ENCODE results near the gene RFTN1.
A peak's percentile ranks its signal among the peaks of the same experiment; 100 is the strongest.

The RFTN1 gene

DNA sequence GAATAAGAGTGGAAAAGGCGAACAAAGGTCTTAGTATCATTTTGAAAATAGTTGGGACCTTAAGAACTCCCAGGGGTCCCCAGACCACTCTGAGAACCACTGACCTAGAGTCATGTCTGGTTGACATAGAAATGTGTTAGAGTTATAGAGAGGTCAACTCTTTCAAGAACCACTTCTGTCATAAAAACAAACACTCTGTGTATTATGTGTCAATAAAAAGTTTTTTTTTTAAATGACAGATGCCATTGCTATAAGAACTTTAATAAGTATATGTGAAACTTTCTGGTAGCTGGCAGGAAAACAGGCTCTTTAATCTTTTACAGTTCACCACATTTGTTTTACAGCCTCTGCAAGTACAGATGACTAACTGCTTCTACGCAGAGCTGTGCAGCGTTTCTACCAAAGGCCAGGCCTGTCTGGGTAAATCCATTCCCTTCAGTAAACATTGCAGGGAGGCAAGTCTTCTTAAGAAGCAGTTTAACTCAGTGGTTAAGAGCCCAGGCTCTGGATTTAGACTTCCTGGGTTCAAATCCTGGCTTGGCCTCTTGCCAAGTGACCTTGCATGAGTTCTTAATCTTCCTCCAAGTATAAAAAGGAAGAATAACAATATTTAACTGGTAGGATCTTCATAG lies 56.6 kb downstream of the RFTN1 start:
- Histone ChIP-seq H3K9me3 (ENCODE audit: low read length) (no peaks in the 10 kb centered on the region), H3K27ac (ENCODE audit: low read depth, low read length) (no peak overlapping the region), H3K4me1 (ENCODE audit: insufficient read depth, low read length) (peaks cover 9% of the 10 kb centered on the region), H3K9ac (ENCODE audit: low read length) (no peak overlapping the region), H3K4me3 (ENCODE audit: low read depth in 1 of 2, low read length in 2 of 2) (no peak overlapping the region), H3K36me3 (ENCODE audit: insufficient read depth, low read length) (no peaks in the 10 kb centered on the region), H3K27me3 (ENCODE audit: control insufficient read depth in 1 of 2, insufficient read depth in 2 of 2, low read length in 2 of 2) (no peaks in the 10 kb centered on the region)

GRCh38 chr3:16455966-16456365 lies 57.5 kb downstream of the RFTN1 start:
- no peaks in the 10 kb centered on the region for H3K9me3 ChIP-seq (ENCODE audit: low read length)
- H3K9ac ChIP-seq (ENCODE audit: low read length), result no peak overlapping the region
- no peak overlapping the region for H3K4me3 ChIP-seq (ENCODE audit: low read depth in 1 of 2, low read length in 2 of 2)
- H3K4me1 ChIP-seq (ENCODE audit: insufficient read depth, low read length), result peaks cover 9% of the 10 kb centered on the region
- no peak overlapping the region for H3K27ac ChIP-seq (ENCODE audit: low read depth, low read length)
- H3K36me3 ChIP-seq (ENCODE audit: insufficient read depth, low read length), result no peaks in the 10 kb centered on the region
- no peaks in the 10 kb centered on the region for H3K27me3 ChIP-seq (ENCODE audit: control insufficient read depth in 1 of 2, insufficient read depth in 2 of 2, low read length in 2 of 2)

GRCh38 chr3:16455001-16455400 lies 58.5 kb downstream of the RFTN1 start:
- Histone ChIP-seq H3K36me3 (ENCODE audit: insufficient read depth, low read length) (no peaks in the 10 kb centered on the region), H3K27me3 (ENCODE audit: control insufficient read depth in 1 of 2, insufficient read depth in 2 of 2, low read length in 2 of 2) (no peaks in the 10 kb centered on the region), H3K9ac (ENCODE audit: low read length) (no peak overlapping the region), H3K9me3 (ENCODE audit: low read length) (no peaks in the 10 kb centered on the region), H3K27ac (ENCODE audit: low read depth, low read length) (no peak overlapping the region), H3K4me3 (ENCODE audit: low read depth in 1 of 2, low read length in 2 of 2) (no peak overlapping the region), H3K4me1 (ENCODE audit: insufficient read depth, low read length) (peaks cover 9% of the 10 kb centered on the region)

DNA sequence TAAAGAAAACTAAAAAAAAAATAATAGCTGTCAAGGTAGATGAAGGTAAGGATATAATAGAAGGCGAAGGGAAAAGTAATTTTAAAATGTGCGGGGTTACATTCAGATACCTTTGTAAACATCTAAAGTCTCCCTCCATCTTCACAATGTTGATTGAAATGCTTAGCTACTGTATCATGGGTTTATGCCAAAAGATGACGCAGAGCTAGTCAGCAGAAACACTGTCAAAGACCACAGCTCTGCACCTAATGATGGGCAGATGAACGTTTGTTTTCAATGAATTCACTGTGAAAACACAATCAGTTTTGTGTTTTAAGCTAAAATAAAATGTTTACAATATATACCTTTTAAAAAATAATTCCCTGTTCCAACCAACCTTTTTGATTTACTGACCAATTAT lies 61.2 kb downstream of the RFTN1 start:
- Histone ChIP-seq H3K4me3 (ENCODE audit: low read depth in 1 of 2, low read length in 2 of 2) (no peak overlapping the region), H3K9ac (ENCODE audit: low read length) (no peak overlapping the region), H3K27me3 (ENCODE audit: control insufficient read depth in 1 of 2, insufficient read depth in 2 of 2, low read length in 2 of 2) (no peaks in the 10 kb centered on the region), H3K9me3 (ENCODE audit: low read length) (no peaks in the 10 kb centered on the region), H3K27ac (ENCODE audit: low read depth, low read length) (no peak overlapping the region), H3K4me1 (ENCODE audit: insufficient read depth, low read length) (peaks cover 7% of the 10 kb centered on the region), H3K36me3 (ENCODE audit: insufficient read depth, low read length) (no peaks in the 10 kb centered on the region)

DNA sequence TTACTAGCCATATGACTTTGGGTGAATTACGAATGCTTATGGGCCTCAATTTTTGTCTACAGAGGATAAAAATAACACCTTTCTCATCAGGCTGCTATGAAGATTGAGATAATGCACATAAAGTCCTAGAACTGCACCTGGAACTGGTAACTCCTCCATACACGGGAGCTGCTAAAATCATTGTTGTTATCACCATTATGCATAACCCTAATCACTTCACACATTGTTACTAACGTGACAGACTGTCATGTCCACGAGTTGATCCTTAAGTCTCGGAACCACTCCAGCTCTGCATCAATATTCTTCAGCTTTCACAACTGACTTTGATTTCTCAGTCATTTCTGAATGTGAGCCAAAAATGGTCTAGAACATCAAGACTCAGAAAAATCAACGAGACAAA lies 64.1 kb downstream of the RFTN1 start:
- H3K27me3 ChIP-seq (ENCODE audit: control insufficient read depth in 1 of 2, insufficient read depth in 2 of 2, low read length in 2 of 2), result no peaks in the 10 kb centered on the region
- H3K4me3 ChIP-seq (ENCODE audit: low read depth in 1 of 2, low read length in 2 of 2), result no peak overlapping the region
- H3K36me3 ChIP-seq (ENCODE audit: insufficient read depth, low read length), result no peaks in the 10 kb centered on the region
- no peaks in the 10 kb centered on the region for H3K9me3 ChIP-seq (ENCODE audit: low read length)
- no peaks in the 10 kb centered on the region for H3K4me1 ChIP-seq (ENCODE audit: insufficient read depth, low read length)
- H3K9ac ChIP-seq (ENCODE audit: low read length), result no peak overlapping the region
- H3K27ac ChIP-seq (ENCODE audit: low read depth, low read length), result no peak overlapping the region

DNA sequence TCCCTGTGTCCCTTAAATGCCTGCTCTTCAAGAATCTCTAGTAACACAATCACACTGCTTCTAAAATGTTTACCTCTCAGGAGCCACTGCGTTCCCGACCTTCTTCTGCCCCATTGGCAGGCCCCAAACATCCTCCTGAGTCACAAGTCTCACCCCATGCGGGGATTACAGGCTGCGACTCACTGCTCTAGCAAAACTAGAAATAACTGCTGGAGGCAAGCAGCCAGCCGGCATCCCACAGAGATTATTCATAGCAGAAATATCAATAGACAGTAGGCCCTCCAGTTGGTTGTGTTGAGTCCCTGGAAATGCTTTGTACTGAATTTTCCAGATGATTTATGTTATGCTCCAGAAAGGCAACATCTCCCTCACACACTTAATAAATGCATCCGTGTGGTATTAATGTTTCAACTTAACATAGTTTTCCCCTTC lies 64.8 kb downstream of the RFTN1 start:
- H3K36me3 ChIP-seq (ENCODE audit: insufficient read depth, low read length), result no peaks in the 10 kb centered on the region
- H3K4me1 ChIP-seq (ENCODE audit: insufficient read depth, low read length), result no peaks in the 10 kb centered on the region
- H3K4me3 ChIP-seq (ENCODE audit: low read depth in 1 of 2, low read length in 2 of 2), result no peak overlapping the region
- H3K9me3 ChIP-seq (ENCODE audit: low read length), result no peaks in the 10 kb centered on the region
- no peaks in the 10 kb centered on the region for H3K27me3 ChIP-seq (ENCODE audit: control insufficient read depth in 1 of 2, insufficient read depth in 2 of 2, low read length in 2 of 2)
- H3K9ac ChIP-seq (ENCODE audit: low read length), result no peak overlapping the region
- peak overlapping the region; percentile 8 for H3K27ac ChIP-seq (ENCODE audit: low read depth, low read length)

DNA sequence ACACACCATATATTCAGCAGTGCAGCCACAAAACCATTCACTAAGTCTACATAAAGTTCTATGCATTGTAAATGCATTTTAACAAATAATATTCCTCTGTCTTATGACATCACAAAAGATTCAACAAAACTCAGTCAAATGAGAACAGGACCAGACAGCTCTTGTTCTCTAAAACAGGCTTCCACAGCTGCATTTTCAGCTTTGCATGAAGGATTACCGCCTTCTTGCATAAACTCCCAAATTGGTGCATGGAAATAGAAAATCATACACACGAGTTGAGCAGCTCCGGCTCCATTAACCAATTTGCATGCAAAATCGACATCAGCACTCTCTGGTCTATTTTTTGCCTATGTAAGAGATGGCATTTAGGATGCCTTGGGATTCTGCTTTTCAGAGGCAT lies 66.4 kb downstream of the RFTN1 start:
- no peak overlapping the region for H3K9ac ChIP-seq (ENCODE audit: low read length)

GRCh38 chr3:16444344-16444743 lies 69.2 kb downstream of the RFTN1 start:
- Histone ChIP-seq H3K36me3 (ENCODE audit: insufficient read depth, low read length) (no peaks in the 10 kb centered on the region), H3K9me3 (ENCODE audit: low read length) (no peaks in the 10 kb centered on the region), H3K4me3 (ENCODE audit: low read depth in 1 of 2, low read length in 2 of 2) (no peak overlapping the region), H3K4me1 (ENCODE audit: insufficient read depth, low read length) (no peaks in the 10 kb centered on the region), H3K27me3 (ENCODE audit: control insufficient read depth in 1 of 2, insufficient read depth in 2 of 2, low read length in 2 of 2) (no peaks in the 10 kb centered on the region), H3K9ac (ENCODE audit: low read length) (no peak overlapping the region), H3K27ac (ENCODE audit: low read depth, low read length) (no peak overlapping the region)

More for the DNA sequence above, 66.4 kb downstream of the RFTN1 start:
- Histone ChIP-seq H3K9me3 (ENCODE audit: low read length) (no peaks in the 10 kb centered on the region), H3K36me3 (ENCODE audit: insufficient read depth, low read length) (no peaks in the 10 kb centered on the region), H3K4me1 (ENCODE audit: insufficient read depth, low read length) (no peaks in the 10 kb centered on the region), H3K27me3 (ENCODE audit: control insufficient read depth in 1 of 2, insufficient read depth in 2 of 2, low read length in 2 of 2) (no peaks in the 10 kb centered on the region), H3K27ac (ENCODE audit: low read depth, low read length) (no peak overlapping the region), H3K4me3 (ENCODE audit: low read depth in 1 of 2, low read length in 2 of 2) (no peak overlapping the region)

DNA sequence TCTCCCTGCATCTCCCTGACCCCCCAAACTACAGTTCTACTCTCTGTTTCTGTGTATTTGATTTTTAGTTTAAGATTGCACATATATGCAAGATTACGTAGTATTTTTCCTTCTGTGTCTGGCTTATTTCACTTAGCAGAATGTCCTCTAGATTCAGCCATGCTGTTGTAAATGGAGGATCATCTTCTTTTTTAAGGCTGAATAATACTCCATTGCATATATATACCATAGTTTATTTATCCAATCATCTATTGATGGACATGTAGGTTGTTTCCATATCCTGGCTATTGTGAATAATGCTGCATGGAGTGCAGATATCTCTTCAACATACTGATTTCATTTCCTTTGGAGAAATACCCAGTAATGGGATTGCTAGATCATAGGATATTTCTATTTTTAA lies 70.8 kb downstream of the RFTN1 start:
- Histone ChIP-seq H3K4me3 (ENCODE audit: low read depth in 1 of 2, low read length in 2 of 2) (no peak overlapping the region), H3K9ac (ENCODE audit: low read length) (no peak overlapping the region), H3K4me1 (ENCODE audit: insufficient read depth, low read length) (no peaks in the 10 kb centered on the region), H3K27me3 (ENCODE audit: control insufficient read depth in 1 of 2, insufficient read depth in 2 of 2, low read length in 2 of 2) (no peaks in the 10 kb centered on the region), H3K36me3 (ENCODE audit: insufficient read depth, low read length) (no peaks in the 10 kb centered on the region), H3K9me3 (ENCODE audit: low read length) (no peaks in the 10 kb centered on the region), H3K27ac (ENCODE audit: low read depth, low read length) (no peak overlapping the region)

DNA sequence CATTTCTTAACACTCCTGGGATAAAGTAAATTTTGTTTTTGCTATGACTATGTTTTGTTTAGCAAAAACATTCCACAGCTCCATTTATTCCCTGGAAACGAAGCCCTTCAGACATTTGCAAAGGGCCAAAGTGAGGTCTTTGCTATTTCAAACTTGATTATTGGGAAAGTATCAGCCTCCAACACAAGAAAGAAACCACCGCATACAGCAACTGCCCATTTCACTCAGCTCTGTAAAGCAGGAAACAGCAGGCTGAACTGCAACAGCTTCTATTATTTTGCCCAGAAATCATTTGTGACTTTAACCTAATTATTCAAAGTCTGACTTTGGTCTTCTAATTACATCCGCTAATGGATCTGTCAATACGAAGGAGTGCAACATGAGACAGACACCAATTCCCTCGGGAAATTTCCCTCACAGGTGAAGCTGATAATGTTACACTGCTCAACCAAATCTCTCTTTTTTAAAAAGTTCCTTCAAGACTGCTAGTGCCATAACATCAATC lies 72.1 kb downstream of the RFTN1 start:
- Histone ChIP-seq H3K9ac (ENCODE audit: low read length) (no peak overlapping the region), H3K27ac (ENCODE audit: low read depth, low read length) (no peak overlapping the region), H3K4me1 (ENCODE audit: insufficient read depth, low read length) (no peaks in the 10 kb centered on the region), H3K36me3 (ENCODE audit: insufficient read depth, low read length) (no peaks in the 10 kb centered on the region), H3K27me3 (ENCODE audit: control insufficient read depth in 1 of 2, insufficient read depth in 2 of 2, low read length in 2 of 2) (no peaks in the 10 kb centered on the region), H3K4me3 (ENCODE audit: low read depth in 1 of 2, low read length in 2 of 2) (no peak overlapping the region), H3K9me3 (ENCODE audit: low read length) (no peaks in the 10 kb centered on the region)

- Histone ChIP-seq H3K36me3 (ENCODE audit: insufficient read depth, low read length) (no peaks in the 10 kb centered on the region), H3K27ac (ENCODE audit: low read depth, low read length) (no peak overlapping the region), H3K9ac (ENCODE audit: low read length) (no peak overlapping the region), H3K4me3 (ENCODE audit: low read depth in 1 of 2, low read length in 2 of 2) (no peak overlapping the region), H3K27me3 (ENCODE audit: control insufficient read depth in 1 of 2, insufficient read depth in 2 of 2, low read length in 2 of 2) (no peaks in the 10 kb centered on the region), H3K9me3 (ENCODE audit: low read length) (no peaks in the 10 kb centered on the region), H3K4me1 (ENCODE audit: insufficient read depth, low read length) (no peaks in the 10 kb centered on the region)
Observed at GRCh38 chr3:16439848-16440708, 73.4 kb downstream of the RFTN1 start.

All from muscle layer of colon (tissue), 2 donors.